Testis (tissue), 3 donors: ENCODE data around the gene OR2B3. TPM values are rescaled to one million over a fixed set of nuclear protein-coding genes. Genes with fewer than 3 reads are reported as not detected.

ENCODE experiments used
- DNase-seq: peaks from one replicate; pipeline ENCODE4 v3.0.0-alpha.2; 2019
- H3K27ac ChIP-seq, 2 donors: fragments of 200-600 bp; sonication (generic); one replicate each; pipeline ENCODE4 v1.5.1; 2019
- H3K27me3 ChIP-seq: fragments of 200-600 bp; sonication (generic); one replicate; pipeline ENCODE4 v1.5.1; 2019
- H3K36me3 ChIP-seq: fragments of 200-600 bp; sonication (generic); one replicate; pipeline ENCODE4 v1.5.1; 2017; ENCODE audit warnings: low read depth; ENCODE audit errors: missing control alignments
- H3K4me1 ChIP-seq: fragments of 200-600 bp; sonication (generic); one replicate; pipeline ENCODE4 v1.5.1; 2019
- H3K4me3 ChIP-seq, 2 donors: fragments of 200-600 bp; sonication (generic); one replicate each; pipeline ENCODE4 v1.5.1; 2017 to 2019
- H3K9me3 ChIP-seq: fragments of 200-600 bp; sonication (generic); one replicate; pipeline ENCODE4 v1.5.1; 2017
- CTCF ChIP-seq, 3 experiments: fragments of 450-650 bp in 2 of 3; fragments of 200-600 bp in 1 of 3; sonication (generic) in 1 of 3; IDR thresholded peaks; one replicate each; pipeline ENCODE4 v1.5.1; 2016 to 2019; ENCODE audit warnings: antibody characterized with exemption in 3 of 3, mild to moderate bottlenecking in 2 of 3, moderate library complexity in 1 of 3
- POLR2A ChIP-seq: fragments of 450-650 bp; IDR thresholded peaks from one replicate; pipeline ENCODE4 v1.6.1; 2017; ENCODE audit warnings: antibody characterized with exemption, mild to moderate bottlenecking, moderate library complexity
- WGBS, 2 donors: methylation state at CpG; one replicate each; pipeline ENCODE4 v1.1.5; 2018; 5-methylcytosine and 5-hydroxymethylcytosine counted together
- intact Hi-C: fragments of 100-400 bp; cut with DNase I; formaldehyde crosslinking; loops from one replicate; pipeline ENCODE4 v1.15.1; 2023; ENCODE audit warnings: low total_unique reads
- polyA plus RNA-seq: library from polyadenylated mRNA; stranded (reverse); fragments of 350-450 nt; fragmentation: Illumina TruSeq; extraction: RNeasy Lipid Tissue Mini Kit (QIAGEN cat#74804); gene quantifications from one replicate; pipeline ENCODE4 v1.2.3, GENCODE V29; 2014; ENCODE audit warnings: low read depth, low replicate concordance; ENCODE audit not compliant: insufficient read depth
- total RNA-seq, 2 donors: library from RNA; depleted of rRNA; stranded (reverse); fragments of >200 nt; gene quantifications; one replicate each; pipeline ENCODE4 v1.2.3, GENCODE V29; 2016

Gene OR2B3
- total and polyA plus RNA-seq, 3 donors from 2014 or later, result not detected

- Histone ChIP-seq H3K9me3 (no peaks in the 10 kb centered on the region), H3K27ac (no peak overlapping the region), H3K4me1 (no peaks in the 10 kb centered on the region), H3K27me3 (no peaks in the 10 kb centered on the region), H3K36me3 (no peaks in the 10 kb centered on the region), H3K4me3 (no peak overlapping the region)
- no peak for DNase-seq
- WGBS, 2 donors, result 78 to 80% methylated on average over 7 of the region's 7 CpGs
- intact Hi-C loops, result no loop called here
- TF ChIP-seq CTCF (IDR thresholded peaks at IDR 0.05) (no peak), POLR2A (no peak)
These were observed 25.0 kb upstream of the OR2B3 start for GRCh38 chr6:29112135-29112534.

GRCh38 chr6:29107758-29108157 lies 20.6 kb upstream of the OR2B3 start, which contains the start of gene OR2J3:
Gene OR2J3, plus strand, starts transcription at chr6:29108058. Its CDS starts 3,833 bp downstream, at chr6:29111891.
- no peak for DNase-seq
- intact Hi-C loops, result no loop called here
- no peaks in the 10 kb centered on the region for H3K9me3 ChIP-seq
- H3K4me1 ChIP-seq, result no peaks in the 10 kb centered on the region
- no peak within 1 kb of the TSS for H3K4me3 ChIP-seq
- TF ChIP-seq POLR2A (no peak), CTCF (IDR thresholded peaks at IDR 0.05) (no peak)
- 13 to 39% methylated on average over 1 of the region's 1 CpG for WGBS, 2 donors
- H3K27me3 ChIP-seq, result no peaks in the 10 kb centered on the region
- H3K36me3 ChIP-seq, result no peaks in the 10 kb centered on the region
- no peak within 1 kb of the TSS for H3K27ac ChIP-seq

GRCh38 chr6:29099190-29099589 lies 12.1 kb upstream of the OR2B3 start, which contains the start of gene OR2J1:
Gene OR2J1, plus strand, starts transcription at chr6:29099490. Its CDS starts 1,453 bp downstream, at chr6:29100943.
- TF ChIP-seq POLR2A (no peak), CTCF (IDR thresholded peaks at IDR 0.05) (no peak)
- DNase-seq, result no peak
- no peaks in the 10 kb centered on the region for H3K36me3 ChIP-seq
- no peaks in the 10 kb centered on the region for H3K27me3 ChIP-seq
- H3K4me3 ChIP-seq, result no peak within 1 kb of the TSS
- H3K27ac ChIP-seq, result no peak within 1 kb of the TSS
- intact Hi-C loops, result no loop called here
- H3K4me1 ChIP-seq, result no peaks in the 10 kb centered on the region
- WGBS, 2 donors, result 82 to 88% methylated on average over 3 of the region's 3 CpGs
- no peaks in the 10 kb centered on the region for H3K9me3 ChIP-seq

DNA sequence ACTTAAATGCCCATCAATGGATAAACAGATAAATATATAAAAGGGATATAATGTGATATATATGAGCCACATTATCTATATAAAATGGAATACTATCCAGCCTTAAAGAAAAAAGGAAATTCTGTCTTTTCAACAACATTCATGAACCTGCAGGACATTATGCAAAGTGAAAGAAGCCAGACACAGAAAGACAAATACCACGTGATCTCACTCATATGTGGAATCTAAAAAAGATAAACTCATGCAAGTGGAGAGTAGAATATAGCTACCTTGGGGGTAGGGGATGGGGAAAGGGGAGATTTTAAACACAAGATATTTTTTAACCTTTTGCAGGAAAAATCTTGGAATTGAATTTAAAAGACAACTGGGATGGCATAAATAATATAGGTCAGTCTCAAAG lies 10.7 kb upstream of the OR2B3 start:
- Histone ChIP-seq H3K4me1 (no peaks in the 10 kb centered on the region), H3K27ac (no peak overlapping the region), H3K4me3 (no peak overlapping the region), H3K9me3 (no peaks in the 10 kb centered on the region), H3K36me3 (no peaks in the 10 kb centered on the region), H3K27me3 (no peaks in the 10 kb centered on the region)
- no peak for DNase-seq
- TF ChIP-seq POLR2A (no peak), CTCF (IDR thresholded peaks at IDR 0.05) (no peak)
- WGBS, 2 donors, result 71 to 82% methylated on average over 1 of the region's 1 CpG
- intact Hi-C loops, result no loop called here

- Histone ChIP-seq H3K36me3 (no peaks in the 10 kb centered on the region), H3K27ac (no peak overlapping the region), H3K27me3 (no peaks in the 10 kb centered on the region), H3K4me1 (no peaks in the 10 kb centered on the region), H3K4me3 (no peak overlapping the region), H3K9me3 (no peaks in the 10 kb centered on the region)
- DNase-seq, result no peak
- intact Hi-C loops, result no loop called here
- no peak for TF ChIP-seq CTCF (IDR thresholded peaks at IDR 0.05)
- TF ChIP-seq POLR2A, result no peak
- WGBS, 2 donors, result 83 to 87% methylated on average over 3 of the region's 3 CpGs
These were observed 5.8 kb upstream of the OR2B3 start for GRCh38 chr6:29092957-29093356.
